ENCODE measurements around the gene ADAMTS12.

Gene ADAMTS12

DNA sequence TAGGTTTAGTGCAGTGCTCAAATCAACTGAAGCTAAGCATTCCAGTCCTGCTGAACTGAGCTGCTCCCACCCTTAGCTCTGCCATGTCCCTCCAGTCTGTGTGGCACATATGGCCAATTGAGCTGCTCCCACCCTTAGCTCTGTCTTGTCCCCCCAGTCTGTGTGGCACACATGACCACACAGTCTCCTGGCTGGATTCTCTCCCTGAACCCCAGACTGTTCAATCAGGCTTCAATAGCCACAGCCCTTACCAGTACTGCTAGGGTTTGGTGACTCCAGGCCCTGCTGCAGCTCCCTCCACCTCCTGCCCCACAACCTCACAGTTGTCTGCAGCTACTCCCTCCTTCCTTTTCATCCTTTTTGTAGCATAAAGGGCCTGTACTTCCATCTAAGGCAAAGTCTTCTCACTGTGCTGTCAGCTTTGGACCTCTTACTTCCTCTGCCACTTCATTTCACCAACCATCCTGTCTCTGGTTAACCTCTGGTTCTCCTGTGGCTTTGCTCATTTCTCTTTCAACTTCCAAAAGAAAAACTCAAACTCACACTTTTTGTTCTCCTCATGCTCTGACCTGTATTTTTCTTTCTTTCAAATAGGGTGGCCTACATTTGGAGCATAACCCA is 50.8 kb downstream of the ADAMTS12 start:
- DNase-seq = no peak

DNA sequence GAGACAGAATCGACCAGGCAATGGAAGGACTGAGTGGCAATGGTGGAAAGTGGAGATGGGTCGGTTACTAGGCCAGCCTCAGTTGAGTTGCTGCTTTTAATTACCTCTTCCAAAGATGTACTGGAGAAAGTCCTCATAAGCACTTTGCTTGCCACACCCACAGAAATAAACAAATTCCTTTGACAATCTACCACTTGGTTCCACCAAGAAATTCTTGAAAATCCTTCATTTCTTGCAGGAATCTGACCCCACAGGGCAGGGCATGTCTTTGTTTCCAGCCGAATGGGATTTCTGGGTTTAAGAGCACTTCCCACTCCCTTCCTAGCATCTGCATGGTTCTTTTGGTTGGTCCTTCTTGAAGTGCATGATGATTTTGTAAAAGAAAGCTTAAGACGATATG is 54.5 kb downstream of the ADAMTS12 start:
- DNase-seq = no peak

DNA sequence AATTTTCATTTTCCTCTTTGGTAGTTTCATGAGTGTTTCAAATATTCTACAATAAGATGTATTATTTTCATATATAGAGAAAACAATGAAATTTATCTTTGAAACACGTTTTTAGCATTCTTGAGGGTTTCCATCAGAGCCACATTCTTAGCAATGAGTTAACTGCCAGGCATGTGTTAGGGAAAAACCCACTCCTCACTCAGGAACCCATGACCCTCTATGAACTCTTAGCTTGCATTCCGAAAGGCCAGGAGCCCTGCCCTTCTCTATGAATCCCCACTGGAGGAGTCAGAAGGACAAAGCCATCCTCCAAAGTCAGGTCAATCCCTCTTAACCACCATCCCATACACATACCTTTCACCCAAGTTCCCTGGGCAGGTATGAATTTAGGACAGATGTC is 57.5 kb downstream of the ADAMTS12 start:
- no peak for DNase-seq

DNA sequence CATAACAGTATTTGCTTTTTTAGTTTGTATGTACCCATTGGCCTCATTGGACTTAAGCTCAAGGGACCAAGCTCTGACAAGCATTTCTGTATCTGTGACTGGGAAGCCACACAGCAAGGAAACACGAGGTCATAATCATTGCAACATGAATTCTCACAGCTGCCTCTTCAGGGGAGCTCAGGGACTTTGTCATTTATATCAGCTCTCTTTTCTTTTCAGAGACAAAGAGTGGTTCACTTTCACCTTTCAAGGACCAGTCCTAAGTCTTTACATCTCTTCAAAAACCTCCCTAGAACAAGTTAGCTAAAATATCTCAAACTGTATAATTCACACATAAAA is 58.6 kb downstream of the ADAMTS12 start:
- DNase-seq = no peak

DNA sequence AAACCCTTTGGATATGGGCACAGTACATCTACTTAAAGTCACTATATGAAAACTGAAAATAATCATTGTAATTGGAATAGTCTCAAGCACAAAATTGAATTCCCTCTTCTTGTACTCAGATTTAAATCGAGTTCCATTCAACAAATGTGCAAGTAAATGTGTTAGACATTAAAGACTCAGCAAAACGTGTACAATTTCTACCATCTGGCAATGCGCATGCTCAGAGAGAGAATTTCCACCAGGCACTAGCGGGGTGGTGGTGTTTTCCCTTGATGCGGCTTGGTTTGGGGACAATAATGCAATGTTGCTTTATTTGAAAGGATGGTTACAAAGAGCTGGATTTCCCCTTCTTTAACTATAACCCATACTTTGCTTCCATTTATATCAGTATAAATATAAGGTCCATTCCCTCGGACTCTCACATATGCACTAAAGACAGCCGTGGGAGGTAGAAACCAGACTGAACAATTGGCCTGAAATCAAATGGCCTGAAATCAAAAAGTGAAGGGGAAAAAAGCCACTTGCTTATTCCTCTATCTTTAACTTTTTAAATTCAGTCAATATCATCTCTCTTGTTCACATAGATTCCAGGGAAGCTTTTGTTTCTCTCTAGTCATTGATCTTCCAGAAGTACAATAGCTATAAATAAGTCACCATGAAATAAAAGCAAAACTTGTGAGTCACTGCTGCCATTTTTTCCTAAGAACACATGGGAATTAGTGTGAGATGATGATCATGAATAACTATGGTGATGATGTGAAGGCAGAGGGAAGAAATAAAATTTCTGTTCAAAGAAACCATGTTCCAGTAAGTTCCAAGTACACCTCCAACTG is 59.2 kb downstream of the ADAMTS12 start:
- no peak for DNase-seq

DNA sequence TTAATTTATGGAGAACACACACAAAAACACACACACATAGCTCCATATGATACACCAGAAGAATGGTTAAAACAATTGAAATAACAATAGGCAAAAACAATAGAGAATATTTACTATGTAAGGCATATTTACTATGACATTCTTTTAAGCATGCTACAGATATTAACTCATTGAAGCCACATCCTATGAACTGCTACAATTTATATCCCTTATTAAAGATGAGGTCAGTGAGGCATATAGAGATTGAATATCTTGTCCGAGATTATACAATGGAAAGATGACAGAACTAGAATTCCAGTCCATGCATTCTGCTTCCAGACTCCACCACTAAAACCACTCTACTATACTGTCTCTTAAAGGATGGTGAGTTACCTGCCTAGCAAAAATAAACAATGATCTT is 60.7 kb downstream of the ADAMTS12 start:
- no peak for DNase-seq

DNA sequence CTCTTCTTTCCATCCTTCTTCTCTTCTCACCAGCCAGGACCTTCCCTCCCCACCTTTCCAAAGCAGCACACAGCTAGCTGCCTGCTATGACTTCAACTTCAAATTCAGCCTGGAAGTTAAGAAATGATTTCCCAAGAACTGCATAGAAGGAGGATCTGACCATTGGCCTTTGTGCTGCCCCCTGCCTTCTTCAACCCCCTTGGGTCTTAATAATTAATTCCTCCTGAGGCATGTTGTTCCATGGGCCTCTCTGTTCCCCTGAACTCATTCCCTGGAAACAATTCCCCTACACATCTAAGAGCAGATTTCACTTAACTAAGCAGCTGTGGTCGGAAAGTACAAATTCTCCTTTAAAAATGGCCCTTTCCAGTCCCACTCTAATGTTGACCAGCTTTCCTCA is 62.4 kb downstream of the ADAMTS12 start:
- DNase-seq = no peak

DNA sequence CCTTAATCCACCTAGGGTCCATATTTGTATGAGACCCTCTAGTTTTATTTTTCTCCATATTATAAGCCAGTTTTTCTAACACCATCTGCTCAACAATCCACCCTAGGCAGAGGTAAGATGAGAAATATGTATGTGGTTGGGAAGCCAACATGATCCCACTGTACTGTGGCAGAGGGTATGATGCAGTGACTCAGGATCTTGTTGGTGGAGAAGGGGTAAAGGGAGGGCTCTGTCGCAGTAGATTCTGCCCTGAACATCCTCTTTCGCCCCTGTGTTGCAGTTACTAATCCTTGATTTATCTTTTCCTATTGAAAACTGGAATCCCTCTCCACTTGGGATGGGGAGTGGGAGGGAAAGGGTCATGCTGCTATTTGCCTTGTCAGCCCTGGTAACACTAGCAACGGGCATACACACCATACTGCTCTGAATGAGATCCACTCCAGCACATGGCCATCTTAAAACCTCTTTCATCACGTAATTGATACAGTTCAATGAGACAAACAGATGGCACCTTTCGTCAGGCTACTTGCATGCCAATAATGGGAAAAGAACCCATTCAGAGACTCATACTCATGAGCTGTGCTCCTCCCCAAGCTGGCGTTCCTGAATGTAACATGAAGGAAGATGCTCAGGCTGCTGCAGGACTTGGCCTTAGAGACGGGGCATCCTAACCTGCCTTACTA is 63.0 kb downstream of the ADAMTS12 start:
- DNase-seq = no peak

DNA sequence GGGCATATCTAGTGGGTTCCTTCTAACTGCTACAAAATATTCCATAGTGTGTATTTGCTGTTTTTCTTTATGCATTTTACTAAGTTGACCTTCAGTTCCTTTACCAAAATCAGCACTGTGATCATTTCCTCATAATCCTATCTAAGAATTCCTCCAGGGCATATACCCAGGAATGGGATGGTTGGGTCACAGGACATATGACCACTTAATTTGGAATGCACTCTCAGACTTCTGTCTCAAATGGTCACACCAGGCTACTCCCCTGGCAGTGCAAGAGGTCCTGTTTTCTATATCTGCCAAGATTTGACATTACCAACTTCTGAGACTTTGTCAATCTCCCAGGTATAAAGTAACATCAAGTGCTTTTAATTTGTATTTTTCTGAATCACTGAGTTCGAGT is 63.9 kb downstream of the ADAMTS12 start:
- no peak for DNase-seq

DNA sequence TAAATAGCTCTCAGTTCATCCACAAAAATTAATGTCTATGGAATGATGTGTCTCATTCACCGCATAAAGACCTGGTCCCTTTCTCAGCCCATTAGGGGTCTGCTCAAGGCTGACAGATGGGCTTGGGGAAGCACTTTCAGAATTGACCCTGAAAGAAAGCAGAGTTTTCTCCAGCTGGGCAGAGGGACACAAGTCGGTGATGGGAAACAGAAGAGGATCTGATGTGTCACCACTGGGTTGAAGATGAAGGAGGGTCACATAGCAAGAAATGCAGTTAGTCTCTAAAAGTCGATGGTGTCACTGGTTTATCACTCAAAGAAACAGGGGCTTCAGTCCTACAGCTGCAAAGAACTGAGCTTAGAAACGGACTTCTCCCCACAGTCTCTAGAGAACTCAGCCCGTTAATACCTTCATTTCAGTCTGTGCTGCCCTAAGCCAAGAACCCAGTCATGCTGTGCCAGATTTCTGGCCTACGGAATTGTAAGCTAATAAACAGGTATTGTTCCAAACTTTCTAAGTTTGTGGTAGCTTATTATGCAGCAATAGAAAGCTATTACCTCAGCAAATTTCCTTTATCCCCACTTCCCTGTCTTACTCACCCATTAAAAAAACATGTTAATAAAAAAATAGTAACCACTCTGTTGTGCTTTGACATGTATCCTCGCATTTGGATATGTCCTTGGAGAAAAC is 64.6 kb downstream of the ADAMTS12 start:
- no peak for DNase-seq

DNA sequence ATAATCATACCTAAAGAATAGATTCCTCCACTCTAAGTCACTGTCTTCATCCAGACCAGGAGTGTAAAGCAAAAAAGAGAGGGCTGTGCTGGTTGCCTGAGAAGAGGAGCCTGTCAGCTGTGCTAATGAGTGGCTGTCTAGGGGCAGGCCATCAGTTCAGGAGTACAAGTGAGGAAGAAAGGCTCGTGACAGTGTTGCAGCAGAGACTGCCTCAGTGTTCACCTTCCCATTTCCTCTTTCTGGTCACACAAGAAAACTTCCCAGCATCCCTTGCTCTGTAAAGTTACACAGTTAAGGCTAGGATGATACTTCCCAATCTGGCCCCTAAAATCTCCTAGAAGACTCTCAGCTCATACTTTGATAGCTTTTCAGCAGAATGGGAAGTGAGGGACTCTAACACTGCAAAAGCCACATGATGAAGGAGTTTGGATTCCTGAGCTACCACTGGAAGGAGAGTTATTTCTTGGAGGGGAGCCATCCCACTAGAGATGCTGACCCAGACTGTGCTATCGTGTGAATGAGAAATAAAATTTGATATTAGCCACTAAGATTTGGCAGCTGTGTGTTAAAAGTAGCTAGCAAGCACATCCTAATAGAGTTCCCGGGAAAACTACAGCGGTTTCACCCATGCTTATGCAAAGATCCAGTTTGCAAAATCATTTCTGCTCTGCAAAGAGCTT is 67.1 kb downstream of the ADAMTS12 start:
- DNase-seq = no peak

DNA sequence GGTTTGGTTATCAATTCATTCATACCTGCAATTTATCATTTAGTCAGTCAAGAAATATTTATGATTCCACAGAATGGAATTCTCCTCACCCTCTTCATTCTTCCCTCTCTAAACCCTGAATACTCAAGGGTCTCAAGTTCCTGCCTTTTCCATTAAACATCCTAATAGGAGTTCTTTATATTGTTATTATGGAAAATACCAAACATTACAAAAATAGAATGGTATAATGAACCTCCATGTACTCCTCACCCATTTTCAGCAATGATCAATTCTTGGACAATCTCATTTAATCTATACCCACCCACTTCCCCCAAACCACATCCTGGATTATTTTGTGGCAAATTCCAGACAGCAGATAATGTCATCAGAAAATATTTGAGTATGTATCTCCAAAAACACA is 74.5 kb downstream of the ADAMTS12 start:
- DNase-seq = no peak

DNA sequence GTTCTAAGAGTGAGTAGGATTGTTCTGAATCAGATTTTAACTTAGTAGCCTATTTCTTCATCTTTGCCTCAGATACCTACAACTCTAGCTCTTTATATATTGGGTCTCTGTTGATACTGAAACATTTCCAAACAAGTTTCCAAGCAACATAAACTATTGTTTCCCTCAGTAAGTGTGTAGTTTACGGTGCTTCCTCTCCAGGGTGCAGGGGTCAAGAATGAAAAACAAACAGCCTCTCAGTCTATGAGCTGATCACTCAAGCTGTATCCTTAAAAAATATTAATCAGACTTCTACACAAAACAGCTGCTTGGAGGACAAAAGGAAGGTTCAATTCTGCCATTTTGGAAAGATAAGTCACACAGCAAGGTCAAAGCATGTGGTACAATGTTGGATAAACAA is 75.0 kb downstream of the ADAMTS12 start:
- DNase-seq = no peak

DNA sequence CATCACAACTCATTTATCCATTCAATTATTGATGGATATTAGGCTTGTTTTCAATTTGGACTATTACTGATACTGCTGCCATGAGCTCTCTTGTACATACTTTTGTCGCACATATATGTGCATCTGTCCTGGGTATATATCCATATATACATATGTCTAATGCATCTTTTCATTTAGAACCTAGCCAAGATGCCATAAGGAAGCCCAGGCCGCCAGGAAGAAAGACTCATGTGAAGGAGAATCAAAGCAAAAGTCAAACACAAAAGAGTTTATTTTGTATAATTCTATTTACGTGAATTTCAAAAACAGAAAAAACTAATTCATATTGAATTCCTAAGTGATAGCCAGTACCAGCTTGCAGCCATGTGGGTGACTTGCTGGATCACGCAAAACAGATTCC is 79.0 kb downstream of the ADAMTS12 start:
- no peak for DNase-seq

DNA sequence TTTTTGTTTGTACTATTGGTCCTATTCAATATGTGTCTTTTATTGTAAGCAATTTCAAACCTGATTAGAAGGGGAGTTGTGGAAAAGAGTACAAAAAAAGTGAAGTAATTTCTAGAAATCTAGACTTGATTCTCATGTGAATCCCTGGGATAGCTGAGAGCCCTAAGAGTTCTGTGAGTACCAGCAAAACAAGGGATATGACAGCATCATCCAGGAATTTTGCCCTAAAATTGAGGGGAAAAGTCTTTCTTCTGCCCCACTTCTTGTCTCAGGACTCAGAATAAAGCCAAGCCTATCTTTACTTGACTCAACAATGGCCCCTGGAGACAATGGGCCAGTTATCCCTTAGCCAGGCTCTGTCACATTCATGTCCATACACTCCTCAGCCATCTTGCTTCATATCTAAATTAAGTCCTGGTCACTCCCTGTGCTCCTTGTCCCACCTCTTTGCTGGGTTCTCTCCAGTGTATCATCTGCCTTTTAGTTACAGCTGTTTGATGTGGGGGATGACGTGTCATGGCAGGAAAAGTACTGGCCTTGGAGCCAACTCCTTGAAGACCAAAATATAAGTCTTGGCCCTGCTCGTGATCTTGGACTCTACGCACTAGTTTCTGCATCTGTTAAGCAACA is 81.2 kb downstream of the ADAMTS12 start:
- no peak for DNase-seq

DNA sequence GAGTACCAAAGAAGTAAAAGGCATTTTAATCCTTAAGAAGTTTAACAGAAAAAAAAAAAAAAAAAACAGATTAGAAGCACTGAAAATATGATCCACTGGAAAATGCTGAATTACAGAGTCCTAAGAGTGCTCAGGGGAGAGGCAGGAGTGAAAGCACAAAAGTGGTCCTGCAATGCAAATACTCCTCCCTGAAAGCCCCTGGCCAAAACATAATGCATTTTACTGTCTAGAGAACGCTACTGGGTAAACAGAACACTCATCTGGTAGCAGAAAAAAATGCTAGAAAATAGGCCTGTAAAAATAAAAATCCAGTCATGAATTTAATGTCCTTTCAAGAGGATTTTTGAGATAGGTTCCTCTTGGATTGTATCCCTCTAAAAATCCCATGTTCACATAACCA is 81.9 kb downstream of the ADAMTS12 start:
- no peak for DNase-seq

DNA sequence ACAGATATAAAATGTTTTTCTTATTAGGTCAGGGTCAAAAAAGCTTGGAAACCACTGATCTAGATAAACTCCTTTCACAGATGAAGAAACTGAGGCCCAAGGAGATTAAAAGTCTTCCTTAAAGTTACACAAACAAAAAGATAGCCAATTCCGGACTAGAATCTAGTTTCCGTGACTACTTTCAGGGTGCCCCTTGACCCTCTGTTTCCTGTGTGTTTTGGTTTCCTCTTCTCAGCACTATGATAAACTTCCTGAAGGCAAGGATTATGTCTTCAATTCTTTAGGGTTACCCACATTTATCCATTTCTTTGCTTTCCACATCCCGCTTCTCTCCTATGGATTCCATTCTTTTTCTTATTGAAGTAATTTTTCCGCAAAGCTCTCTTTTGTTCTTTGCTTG is 83.1 kb downstream of the ADAMTS12 start:
- DNase-seq = no peak

DNA sequence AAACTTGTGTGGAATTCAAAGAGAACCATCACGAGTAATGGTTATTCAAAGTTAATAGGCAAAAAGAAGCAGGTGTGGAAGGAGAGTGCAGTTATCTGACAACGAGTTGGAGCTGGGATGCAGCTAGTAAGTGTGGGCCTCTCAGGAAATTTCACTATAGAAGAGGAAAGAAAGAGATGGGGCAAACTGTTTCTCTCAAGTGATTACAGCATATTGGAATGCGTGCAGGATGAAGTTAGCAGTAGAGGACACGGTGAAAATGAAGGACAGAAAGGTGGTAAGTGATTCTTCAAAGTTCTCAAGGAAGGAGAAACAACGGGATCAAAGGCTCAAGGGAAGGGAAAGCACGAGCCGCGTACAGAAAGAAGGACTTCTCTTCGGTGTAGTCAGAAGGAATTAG is 84.0 kb downstream of the ADAMTS12 start:
- DNase-seq = no peak

DNA sequence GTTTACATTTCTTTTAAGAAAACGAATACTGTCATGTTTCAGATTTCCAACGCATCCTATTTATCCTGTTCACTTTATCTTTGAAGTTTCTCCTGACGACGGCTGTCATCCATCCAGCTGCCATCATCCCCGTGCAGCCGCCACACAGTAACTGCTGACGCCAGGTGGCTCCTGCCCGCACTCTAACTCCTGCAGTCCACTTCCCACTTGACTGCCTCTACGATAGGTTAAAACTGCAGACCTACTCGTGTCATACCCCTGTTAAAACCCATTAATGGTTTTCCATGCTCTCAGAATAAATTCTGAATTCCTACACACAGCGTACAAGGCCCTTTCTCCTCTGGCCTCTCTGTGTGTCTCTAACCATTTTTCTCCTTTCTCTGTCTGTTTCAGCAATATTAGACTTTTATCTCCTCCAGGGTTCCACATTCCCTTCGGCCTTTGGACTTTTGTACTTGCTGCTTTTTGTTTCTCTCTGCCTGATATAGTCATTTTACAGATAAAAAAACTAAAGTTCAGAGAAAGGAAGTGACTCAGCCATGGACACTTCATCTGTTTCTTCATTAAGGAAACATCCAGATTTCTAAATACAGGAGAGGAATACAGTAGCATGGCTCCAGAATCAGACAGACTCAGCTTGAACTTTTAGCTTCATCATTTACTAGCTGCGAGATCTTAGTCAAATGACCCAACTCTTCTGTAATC is 84.9 kb downstream of the ADAMTS12 start:
- DNase-seq = no peak

DNA sequence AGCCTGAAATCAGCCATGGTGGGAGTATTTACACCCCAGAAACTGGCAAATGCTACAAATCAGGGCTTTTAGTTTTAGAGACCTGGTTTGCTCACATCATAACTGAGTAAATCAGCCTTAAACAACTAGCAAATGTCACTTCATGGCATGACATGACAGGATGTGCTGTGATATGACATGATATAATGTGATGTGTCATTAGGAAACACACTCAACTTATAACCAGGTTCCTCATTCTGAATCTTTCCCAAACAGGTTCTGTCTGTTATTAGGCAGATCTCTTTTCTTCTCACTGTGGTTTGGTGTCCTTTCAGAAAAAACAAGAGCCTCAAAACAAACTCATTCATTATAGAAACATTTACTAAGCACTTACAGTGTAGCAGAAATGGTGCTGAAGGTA is 90.5 kb downstream of the ADAMTS12 start:
- no peak for DNase-seq

DNA sequence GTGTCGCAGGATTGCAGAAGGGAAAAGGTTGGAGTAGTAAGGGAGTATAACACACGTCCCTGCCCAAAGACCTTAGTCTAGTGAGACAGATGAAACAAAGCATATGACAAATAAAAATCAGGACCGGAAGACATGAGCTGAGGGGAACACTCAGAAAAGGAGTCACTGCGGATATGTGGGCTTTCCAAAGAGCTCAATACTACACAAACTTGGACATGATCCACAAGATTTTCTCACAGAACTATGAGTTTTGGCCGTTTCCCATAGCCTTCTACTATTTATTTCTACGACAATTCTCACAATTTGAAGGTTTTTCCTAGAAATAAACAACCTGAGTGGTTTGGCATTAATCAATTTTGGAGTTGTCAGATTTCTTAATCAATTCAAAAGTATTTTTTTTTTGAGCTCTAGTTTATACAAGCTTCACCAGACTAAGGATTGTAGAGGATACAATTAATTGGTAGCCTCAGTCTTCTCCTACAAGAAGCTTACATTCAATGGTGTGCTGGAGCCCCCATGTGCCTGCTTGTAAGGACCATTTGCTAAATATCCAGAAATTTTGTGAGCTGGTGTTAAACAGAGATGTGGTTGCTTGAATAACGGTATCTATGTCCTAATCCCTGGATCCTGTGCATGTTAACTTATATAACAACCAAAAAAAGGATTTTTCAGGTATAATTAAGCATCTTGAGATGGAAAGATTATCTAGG is 91.4 kb downstream of the ADAMTS12 start:
- DNase-seq = no peak

All from NCI-H1436 (cell line).